ENCODE results near the gene LCNL1. TPM values are rescaled to one million over a fixed set of nuclear protein-coding genes. Genes with fewer than 3 reads are reported as not detected.

Gene LCNL1
- total RNA-seq, 1 experiment from 2014 or later: 0.41 TPM

DNA sequence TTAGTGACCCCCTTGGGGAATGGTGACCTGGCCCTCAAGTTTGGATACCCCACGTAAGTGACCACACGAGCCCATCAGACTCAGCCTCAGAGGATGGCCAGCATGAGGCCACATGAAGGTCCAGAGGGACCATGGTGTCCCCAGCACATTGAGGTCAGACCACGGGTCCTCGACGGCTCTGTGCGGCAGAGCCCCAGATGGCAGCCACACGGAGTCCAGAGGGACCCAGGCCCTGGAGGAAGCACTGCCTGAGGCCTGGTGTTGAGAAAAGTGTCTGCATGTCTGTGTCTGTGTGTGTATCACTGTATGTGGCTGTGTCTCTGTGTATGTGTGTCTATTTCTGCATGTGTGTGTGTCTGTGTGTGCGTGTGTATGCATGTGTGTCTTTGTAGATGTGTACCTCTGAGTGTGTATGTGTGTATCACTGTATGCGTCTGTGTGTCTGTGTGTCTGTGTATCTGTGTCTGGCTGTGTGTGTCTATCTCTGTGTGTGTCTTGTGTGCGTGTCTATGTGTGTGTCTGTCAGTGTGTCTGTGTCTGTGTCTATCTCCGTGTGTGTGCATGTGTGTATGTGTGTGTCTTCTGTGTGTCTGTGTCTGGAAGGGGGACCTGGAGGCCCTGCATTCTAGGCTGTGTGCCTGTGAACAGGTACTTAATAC, 992 bp downstream of the LCNL1 start:
- Histone ChIP-seq H4K20me1 (ENCODE audit: insufficient read depth) (no peaks in the 10 kb centered on the region), H3K27me3 (ENCODE audit: insufficient read depth, low read depth) (no peaks in the 10 kb centered on the region), H2AFZ (no peak overlapping the region), H3K4me3 (no peak overlapping the region), H3F3A (ENCODE audit: insufficient read depth, low read depth) (peaks cover 12% of the 10 kb centered on the region; the same call in 1 of the 2 replicates), H3K79me2 (ENCODE audit: low read depth) (no peaks in the 10 kb centered on the region), H3K36me3 (ENCODE audit: low read depth) (no peaks in the 10 kb centered on the region), H3K27ac (no peak overlapping the region), H3K4me2 (no peak overlapping the region), H3K9me2 (ENCODE audit: insufficient read depth) (no peaks in the 10 kb centered on the region), H3K9me3 (ENCODE audit: insufficient read depth, low read depth) (no peaks in the 10 kb centered on the region), H3K4me1 (replicated peaks; ENCODE audit: insufficient read depth) (peaks cover 9% of the 10 kb centered on the region)
- TF ChIP-seq CTCF (conservative IDR thresholded peaks at IDR 0.05) (no peak), EZH2 (IDR thresholded peaks at IDR 0.05; ENCODE audit: low read depth) (no peak)
- no peak for DNase-seq
- ChIA-PET CTCF (no interaction called here), POLR2A (ENCODE audit: unreplicated experiment) (no interaction called here)
- intact Hi-C loops (cut with micrococcal nuclease; ENCODE audit: unreplicated experiment): no loop called here
- no TSS peak for BruUV-seq (replicated peaks)

DNA sequence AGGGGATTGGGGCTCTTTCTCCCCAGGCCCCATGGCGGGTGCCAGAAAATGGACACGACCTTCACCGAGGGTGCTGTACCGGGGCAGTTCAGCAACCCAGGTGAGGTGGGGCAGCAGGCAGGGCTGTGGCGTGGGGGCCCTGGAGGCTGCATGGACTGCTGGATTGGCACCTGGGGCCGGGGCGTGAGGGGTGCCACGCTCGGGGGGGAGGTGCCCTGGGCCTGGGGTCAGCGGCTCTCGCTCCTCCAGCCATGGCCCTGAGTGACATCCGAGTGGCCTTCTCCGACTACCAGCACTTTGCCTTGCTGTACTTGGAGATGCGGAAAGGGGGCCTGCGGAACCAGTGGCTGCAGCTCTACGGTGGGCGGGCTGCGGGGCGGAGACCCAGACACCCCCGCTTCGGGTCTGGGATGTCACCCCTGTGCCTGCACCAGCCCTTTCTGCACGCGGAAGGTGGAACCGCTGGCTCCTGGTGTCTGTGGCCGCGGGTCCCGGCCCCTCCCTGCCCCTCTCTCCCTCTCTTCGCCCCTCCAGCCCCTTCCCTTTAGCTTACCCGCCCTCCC, 1.8 kb downstream of the LCNL1 start:
- no peak for DNase-seq
- TF ChIP-seq CTCF (conservative IDR thresholded peaks at IDR 0.05): no peak
- TF ChIP-seq EZH2 (IDR thresholded peaks at IDR 0.05; ENCODE audit: low read depth): no peak
- Histone ChIP-seq H3K27ac (no peak overlapping the region), H3K9me2 (ENCODE audit: insufficient read depth) (no peaks in the 10 kb centered on the region), H3F3A (ENCODE audit: insufficient read depth, low read depth) (peaks cover 6% of the 10 kb centered on the region; the same call in 1 of the 2 replicates), H3K79me2 (ENCODE audit: low read depth) (no peaks in the 10 kb centered on the region), H3K4me1 (replicated peaks; ENCODE audit: insufficient read depth) (peaks cover 9% of the 10 kb centered on the region), H3K36me3 (ENCODE audit: low read depth) (no peaks in the 10 kb centered on the region), H3K4me3 (no peak overlapping the region), H3K27me3 (ENCODE audit: insufficient read depth, low read depth) (no peaks in the 10 kb centered on the region), H4K20me1 (ENCODE audit: insufficient read depth) (no peaks in the 10 kb centered on the region), H2AFZ (no peak overlapping the region), H3K9me3 (ENCODE audit: insufficient read depth, low read depth) (no peaks in the 10 kb centered on the region), H3K4me2 (no peak overlapping the region)
- intact Hi-C loops (cut with micrococcal nuclease; ENCODE audit: unreplicated experiment): no loop called here
- no TSS peak for BruUV-seq (replicated peaks)
- CTCF ChIA-PET: no interaction called here
- POLR2A ChIA-PET (ENCODE audit: unreplicated experiment): no interaction called here

DNA sequence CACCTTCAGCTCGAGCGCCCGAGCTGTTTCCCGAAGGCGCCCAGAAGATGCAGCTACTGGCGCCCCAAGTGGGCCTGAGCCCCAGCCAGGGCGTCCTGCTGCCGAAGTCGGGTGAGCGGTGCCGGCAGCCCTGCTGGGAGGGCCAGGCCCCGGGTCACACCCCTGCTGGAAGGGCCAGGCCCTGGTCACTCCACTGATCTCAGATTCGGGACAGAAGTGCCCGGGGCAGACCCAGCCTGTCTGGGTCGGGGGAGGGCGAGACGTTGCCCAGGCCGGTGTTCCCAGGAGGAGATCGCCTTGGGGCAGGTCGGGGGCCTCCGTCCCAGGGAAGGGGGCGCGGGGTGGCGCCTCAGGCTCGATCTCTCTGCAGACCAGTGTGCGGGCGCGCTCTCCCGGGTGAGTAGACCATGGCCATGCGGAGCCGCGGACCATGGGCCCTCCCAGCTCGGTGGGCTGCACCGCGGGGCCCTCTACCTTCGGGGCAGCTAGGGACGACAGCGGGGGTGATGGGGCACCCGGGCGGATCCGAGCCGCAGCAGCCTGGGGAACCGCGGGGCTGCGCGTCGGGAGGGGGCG, 2.3 kb downstream of the LCNL1 start:
- no peaks in the 10 kb centered on the region for H4K20me1 ChIP-seq (ENCODE audit: insufficient read depth)
- peaks cover 9% of the 10 kb centered on the region for H3K4me1 ChIP-seq (replicated peaks; ENCODE audit: insufficient read depth)
- no TSS peak for BruUV-seq (replicated peaks)
- no peak for DNase-seq
- H3K36me3 ChIP-seq (ENCODE audit: low read depth): no peaks in the 10 kb centered on the region
- POLR2A ChIA-PET (ENCODE audit: unreplicated experiment): no interaction called here
- H3K27ac ChIP-seq: no peak overlapping the region
- no peaks in the 10 kb centered on the region for H3K27me3 ChIP-seq (ENCODE audit: insufficient read depth, low read depth)
- H3K4me2 ChIP-seq: no peak overlapping the region
- no peak for TF ChIP-seq EZH2 (IDR thresholded peaks at IDR 0.05; ENCODE audit: low read depth)
- H3K9me3 ChIP-seq (ENCODE audit: insufficient read depth, low read depth): no peaks in the 10 kb centered on the region
- no peaks in the 10 kb centered on the region for H3K9me2 ChIP-seq (ENCODE audit: insufficient read depth)
- peaks cover 7% of the 10 kb centered on the region; the same call in 1 of the 2 replicates for H3F3A ChIP-seq (ENCODE audit: insufficient read depth, low read depth)
- intact Hi-C loops (cut with micrococcal nuclease; ENCODE audit: unreplicated experiment): no loop called here
- no peaks in the 10 kb centered on the region for H3K79me2 ChIP-seq (ENCODE audit: low read depth)
- no peak overlapping the region for H2AFZ ChIP-seq
- CTCF ChIA-PET: no interaction called here
- H3K4me3 ChIP-seq: no peak overlapping the region
